Smooth muscle cell (in vitro differentiated cells): Measurements from ENCODE around the gene SFMBT1. TPM values are rescaled to one million over a fixed set of nuclear protein-coding genes. Genes with fewer than 3 reads are reported as not detected.

Experiments
- DNase-seq: peaks from one replicate; lab custom pipeline; 2025; ENCODE audit not compliant: unreplicated experiment; lab: John Stamatoyannopoulos, UW
- H2AFZ ChIP-seq: fragments of 200-600 bp; sonication (generic); 2 replicates; pipeline ENCODE4 v1.6.0; 2016; ENCODE audit warnings: antibody characterized with exemption, low read depth, mild to moderate bottlenecking
- H3F3A ChIP-seq: fragments of 200-600 bp; sonication (generic); 2 replicates; pipeline ENCODE4 v1.6.0; 2017; ENCODE audit warnings: antibody characterized with exemption, low read depth
- H3K27ac ChIP-seq: fragments of 200-600 bp; sonication (generic); 2 replicates; pipeline ENCODE4 v1.5.1; 2016; ENCODE audit warnings: low read depth, mild to moderate bottlenecking
- H3K27me3 ChIP-seq: fragments of 200-600 bp; sonication (generic); 2 replicates; pipeline ENCODE4 v1.6.1; 2016; ENCODE audit warnings: low read depth, mild to moderate bottlenecking
- H3K36me3 ChIP-seq: fragments of 200-600 bp; sonication (generic); 2 replicates; pipeline ENCODE4 v1.5.1; 2016; ENCODE audit warnings: low read depth
- H3K4me1 ChIP-seq: fragments of 200-600 bp; sonication (generic); 2 replicates; pipeline ENCODE4 v1.5.1; 2016; ENCODE audit warnings: low read depth
- H3K4me2 ChIP-seq: fragments of 200-600 bp; sonication (generic); 2 replicates; pipeline ENCODE4 v1.6.0; 2016; ENCODE audit warnings: mild to moderate bottlenecking
- H3K4me3 ChIP-seq: fragments of 200-600 bp; sonication (generic); 2 replicates; pipeline ENCODE4 v1.5.1; 2016; ENCODE audit warnings: mild to moderate bottlenecking
- H3K79me2 ChIP-seq: fragments of 200-600 bp; sonication (generic); 2 replicates; pipeline ENCODE4 v1.6.0; 2016; ENCODE audit warnings: low read depth, mild to moderate bottlenecking
- H3K9ac ChIP-seq: fragments of 200-600 bp; sonication (generic); 2 replicates; pipeline ENCODE4 v1.6.0; 2016; ENCODE audit warnings: low read depth
- H3K9me3 ChIP-seq: fragments of 200-600 bp; sonication (generic); replicated peaks from 2 replicates; pipeline ENCODE4 v1.5.1; 2016; ENCODE audit warnings: low read depth
- H4K20me1 ChIP-seq: fragments of 200-600 bp; sonication (generic); 2 replicates; pipeline ENCODE4 v1.6.0; 2016; ENCODE audit warnings: low read depth
- WGBS: methylation state at CpG from one replicate; pipeline ENCODE4 v1.1.7; 2016; ENCODE audit warnings: low lambda C conversion rate; 5-methylcytosine and 5-hydroxymethylcytosine counted together
- polyA plus RNA-seq: library from polyadenylated mRNA; unstranded; fragments of >200 nt; fragmentation: Nextera tagmentation; extraction: Ambion mirVana; gene quantifications from 2 replicates; pipeline ENCODE4 v1.2.1, GENCODE V29; 2016
- total RNA-seq: library from RNA; depleted of rRNA; stranded (reverse); fragments of >200 nt; gene quantifications from 2 replicates; pipeline ENCODE4 v1.2.3, GENCODE V29; 2014
- TF ChIP-seq, protein P1 (sequence below): fragments of 200-600 bp; sonication (generic); IDR thresholded peaks from 2 replicates; pipeline ENCODE4 v1.5.1; 2017; ENCODE audit warnings: borderline replicate concordance, mild to moderate bottlenecking, antibody characterized with exemption; ENCODE audit not compliant: insufficient read depth, poor library complexity, severe bottlenecking

Gene SFMBT1
- total and polyA plus RNA-seq, 2 experiments from 2014 or later = 1.4 to 2.2 TPM

DNA sequence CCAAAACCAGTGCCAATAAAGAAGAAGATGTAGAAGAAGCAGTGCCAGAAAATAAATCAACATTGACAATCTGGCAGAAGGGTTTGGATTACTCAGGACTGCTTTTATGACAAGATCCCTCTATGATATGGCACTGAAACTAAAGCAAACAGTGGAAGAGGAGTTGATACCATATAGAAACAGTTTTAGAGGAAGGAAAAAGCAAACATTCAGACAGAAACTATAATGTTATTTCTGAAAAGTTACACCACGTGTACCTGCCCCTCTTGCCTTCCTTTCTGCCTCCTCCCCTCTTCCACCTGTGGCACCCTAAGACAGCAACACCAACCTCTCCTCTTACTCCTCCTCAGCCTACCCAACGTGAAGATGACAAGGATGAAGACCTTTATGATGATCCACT, 63.0 kb downstream of the SFMBT1 start:
- Histone ChIP-seq H3K79me2 (no peaks in the 10 kb centered on the region), H3K27ac (no peak overlapping the region), H3K4me1 (no peaks in the 10 kb centered on the region), H3K4me2 (no peak overlapping the region), H2AFZ (no peak overlapping the region), H3F3A (no peaks in the 10 kb centered on the region), H3K9ac (no peak overlapping the region), H3K9me3 (no peaks in the 10 kb centered on the region), H3K27me3 (no peaks in the 10 kb centered on the region), H4K20me1 (no peaks in the 10 kb centered on the region), H3K36me3 (no peaks in the 10 kb centered on the region), H3K4me3 (no peak overlapping the region)
- TF ChIP-seq, protein P1, sequence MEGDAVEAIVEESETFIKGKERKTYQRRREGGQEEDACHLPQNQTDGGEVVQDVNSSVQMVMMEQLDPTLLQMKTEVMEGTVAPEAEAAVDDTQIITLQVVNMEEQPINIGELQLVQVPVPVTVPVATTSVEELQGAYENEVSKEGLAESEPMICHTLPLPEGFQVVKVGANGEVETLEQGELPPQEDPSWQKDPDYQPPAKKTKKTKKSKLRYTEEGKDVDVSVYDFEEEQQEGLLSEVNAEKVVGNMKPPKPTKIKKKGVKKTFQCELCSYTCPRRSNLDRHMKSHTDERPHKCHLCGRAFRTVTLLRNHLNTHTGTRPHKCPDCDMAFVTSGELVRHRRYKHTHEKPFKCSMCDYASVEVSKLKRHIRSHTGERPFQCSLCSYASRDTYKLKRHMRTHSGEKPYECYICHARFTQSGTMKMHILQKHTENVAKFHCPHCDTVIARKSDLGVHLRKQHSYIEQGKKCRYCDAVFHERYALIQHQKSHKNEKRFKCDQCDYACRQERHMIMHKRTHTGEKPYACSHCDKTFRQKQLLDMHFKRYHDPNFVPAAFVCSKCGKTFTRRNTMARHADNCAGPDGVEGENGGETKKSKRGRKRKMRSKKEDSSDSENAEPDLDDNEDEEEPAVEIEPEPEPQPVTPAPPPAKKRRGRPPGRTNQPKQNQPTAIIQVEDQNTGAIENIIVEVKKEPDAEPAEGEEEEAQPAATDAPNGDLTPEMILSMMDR = no peak
- DNase-seq = no peak
- WGBS = 89% methylated on average over 2 of the region's 2 CpGs

- H2AFZ ChIP-seq = no peak overlapping the region
- H3K4me2 ChIP-seq = no peak overlapping the region
- H4K20me1 ChIP-seq = no peaks in the 10 kb centered on the region
- no peaks in the 10 kb centered on the region for H3K79me2 ChIP-seq
- WGBS = 91% methylated on average over 5 of the region's 5 CpGs
- H3K4me3 ChIP-seq = no peak overlapping the region
- H3K36me3 ChIP-seq = no peaks in the 10 kb centered on the region
- DNase-seq = no peak
- H3K27me3 ChIP-seq = no peaks in the 10 kb centered on the region
- H3K27ac ChIP-seq = no peak overlapping the region
- H3F3A ChIP-seq = no peaks in the 10 kb centered on the region
- TF ChIP-seq, protein P1 = no peak
- H3K4me1 ChIP-seq = no peaks in the 10 kb centered on the region
- no peaks in the 10 kb centered on the region for H3K9me3 ChIP-seq
- H3K9ac ChIP-seq = no peak overlapping the region
These were observed 66.5 kb downstream of the SFMBT1 start for GRCh38 chr3:52979190-52979983.

- WGBS = 79% methylated on average over 3 of the region's 3 CpGs
- no peaks in the 10 kb centered on the region for H3K9me3 ChIP-seq
- no peaks in the 10 kb centered on the region for H4K20me1 ChIP-seq
- TF ChIP-seq, protein P1 = no peak
- no peak overlapping the region for H3K27ac ChIP-seq
- no peaks in the 10 kb centered on the region for H3K27me3 ChIP-seq
- no peak overlapping the region for H3K4me2 ChIP-seq
- no peaks in the 10 kb centered on the region for H3K4me1 ChIP-seq
- H3K4me3 ChIP-seq = no peak overlapping the region
- no peak for DNase-seq
- no peaks in the 10 kb centered on the region for H3K79me2 ChIP-seq
- no peaks in the 10 kb centered on the region for H3K36me3 ChIP-seq
- H3F3A ChIP-seq = no peaks in the 10 kb centered on the region
- H3K9ac ChIP-seq = no peak overlapping the region
- no peak overlapping the region for H2AFZ ChIP-seq
These were observed 67.6 kb downstream of the SFMBT1 start for GRCh38 chr3:52978109-52978754.
